ENCODE data around the gene LAMC2. TPM values are rescaled to one million over a fixed set of nuclear protein-coding genes. Genes with fewer than 3 reads are reported as not detected.

Gene LAMC2
- total and polyA plus RNA-seq, 9 of the 15 experiments (the other 6 are each of a cell fraction or from before 2014, with no cell fraction given), result 0.02 to 0.03 TPM; not detected in 7

- WGBS (ENCODE audit: insufficient coverage, low coverage, missing lambda C conversion rate), result 0% methylated on average over 3 of the region's 3 CpGs
- ChIA-PET CTCF (ENCODE audit: low intra/inter-chr PET ratio) (no interaction called here), POLR2A (no interaction called here)
- no peak for TF ChIP-seq GTF2F1 (IDR thresholded peaks at IDR 0.05; ENCODE audit: low read depth, low read length)
- TF ChIP-seq CHD4 (IDR thresholded peaks at IDR 0.05; ENCODE audit: insufficient read depth, insufficient replicate concordance, low read depth, low read length, poor library complexity, severe bottlenecking), result no peak
- TF ChIP-seq ZFX (CRISPR knock-in tag; IDR thresholded peaks at IDR 0.05), result no peak
- no peak for TF ChIP-seq SIX5 (IDR thresholded peaks at IDR 0.05; ENCODE audit: borderline replicate concordance in 1 of 2, insufficient read depth in 1 of 2, low read depth in 1 of 2, low read length in 2 of 2)
- TF ChIP-seq XRCC3 (IDR thresholded peaks at IDR 0.05), result no peak
- TF ChIP-seq POLR2AphosphoS5 (IDR thresholded peaks at IDR 0.05; ENCODE audit: control insufficient read depth, insufficient read depth, low read depth, low read length), result no peak
- TF ChIP-seq STAG1 (CRISPR knock-in tag; IDR thresholded peaks at IDR 0.05; ENCODE audit: borderline replicate concordance), result no peak
- TF ChIP-seq FIP1L1 (IDR thresholded peaks at IDR 0.05; ENCODE audit: low read depth, low read length, poor library complexity, severe bottlenecking), result no peak
- no TSS peak for BruUV-seq (replicated peaks)
- Histone ChIP-seq H3K4me3 (no peak overlapping the region), H3K4me2 (ENCODE audit: insufficient read depth, low read length) (no peak overlapping the region), H3K27me3 (ENCODE audit: control insufficient read depth in 2 of 2, insufficient read depth in 2 of 2, low read length in 2 of 2) (peaks cover 6 to 21% of the 10 kb centered on the region in 2 experiments), H3K9me3 (replicated peaks; ENCODE audit: control insufficient read depth, insufficient read depth, low read depth, low read length) (no peaks in the 10 kb centered on the region), H3K4me1 (replicated peaks in 1 of 2; ENCODE audit: control insufficient read depth in 2 of 2, insufficient read depth in 2 of 2, low read length in 2 of 2) (no peaks in the 10 kb centered on the region), H4K20me1 (replicated peaks; ENCODE audit: control insufficient read depth, insufficient read depth, low read length) (no peaks in the 10 kb centered on the region), H2AFZ (ENCODE audit: low read depth, low read length) (no peak overlapping the region), H3K27ac (ENCODE audit: extremely low read depth, low read depth, low read length) (no peak overlapping the region), H3K9me1 (ENCODE audit: control insufficient read depth, insufficient read depth, low read length) (no peaks in the 10 kb centered on the region), H3K79me2 (ENCODE audit: control insufficient read depth, insufficient read depth, low read length) (no peaks in the 10 kb centered on the region), H3K9ac (ENCODE audit: insufficient read depth in 1 of 2, low read depth in 2 of 2, low read length in 2 of 2) (no peak overlapping the region), H3K36me3 (ENCODE audit: control insufficient read depth, insufficient read depth, low read length) (no peaks in the 10 kb centered on the region)
- FAIRE-seq (no peak), DNase-seq (ENCODE audit: extremely low read depth in 1 of 4, low spot score in 3 of 4) (no peak), ATAC-seq (no peak)
- intact Hi-C loops (cut with micrococcal nuclease), result no loop called here
- in situ Hi-C loops (cut with MboI), result loop anchor here (25.0 kb wide), 1 partner anchor 280 kb away; the partner anchor contains the start of gene SHCBP1L
These were observed 56.5 kb downstream of the LAMC2 start for GRCh38 chr1:183242556-183242955.
